RWPE2 (cell line): Measurements from ENCODE around the gene TCFL5.
A peak's percentile ranks its signal among the peaks of the same experiment; 100 is the strongest.

Source experiments
- ATAC-seq: fragments of 200-7000 bp; cut with Tn5 transposase; 3 replicates; pipeline ENCODE4 v1.9.1; 2021; ENCODE audit warnings: low read depth
- DNase-seq: peaks from one replicate; pipeline ENCODE4 v3.0.0-alpha.2; 2020; ENCODE audit warnings: low spot score
- H3K27ac ChIP-seq: fragments of 450-650 bp; 2 replicates; pipeline ENCODE4 v1.5.1; 2017; ENCODE audit warnings: mild to moderate bottlenecking; ENCODE audit not compliant: poor library complexity, severe bottlenecking
- H3K27me3 ChIP-seq: fragments of 250-450 bp; sonication (Bioruptor Pico); 2 replicates; pipeline ENCODE4 v1.5.1; 2021; ENCODE audit warnings: mild to moderate bottlenecking, moderate library complexity; ENCODE audit not compliant: insufficient read depth, poor library complexity, severe bottlenecking
- H3K36me3 ChIP-seq: fragments of 250-450 bp; sonication (Bioruptor Pico); 2 replicates; pipeline ENCODE4 v1.5.1; 2020; ENCODE audit warnings: low read depth, mild to moderate bottlenecking, moderate library complexity
- H3K4me1 ChIP-seq: fragments of 250-450 bp; sonication (Bioruptor Pico); 2 replicates; pipeline ENCODE4 v1.5.1; 2021; ENCODE audit warnings: mild to moderate bottlenecking, moderate library complexity; ENCODE audit not compliant: insufficient read depth, poor library complexity, severe bottlenecking
- H3K4me3 ChIP-seq: fragments of 250-450 bp; sonication (Bioruptor Pico); 2 replicates; pipeline ENCODE4 v1.5.1; 2021; ENCODE audit warnings: mild to moderate bottlenecking, moderate library complexity; ENCODE audit not compliant: severe bottlenecking
- H3K9me3 ChIP-seq: fragments of 250-450 bp; sonication (Bioruptor Pico); 2 replicates; pipeline ENCODE4 v1.5.1; 2021; ENCODE audit warnings: mild to moderate bottlenecking, moderate library complexity; ENCODE audit not compliant: severe bottlenecking
- TF ChIP-seq, protein P1 (sequence below): fragments of 450-650 bp; IDR thresholded peaks from one replicate; pipeline ENCODE4 v1.5.1; 2017; ENCODE audit warnings: mild to moderate bottlenecking, moderate library complexity; ENCODE audit not compliant: poor library complexity, severe bottlenecking

TCFL5 gene

DNA sequence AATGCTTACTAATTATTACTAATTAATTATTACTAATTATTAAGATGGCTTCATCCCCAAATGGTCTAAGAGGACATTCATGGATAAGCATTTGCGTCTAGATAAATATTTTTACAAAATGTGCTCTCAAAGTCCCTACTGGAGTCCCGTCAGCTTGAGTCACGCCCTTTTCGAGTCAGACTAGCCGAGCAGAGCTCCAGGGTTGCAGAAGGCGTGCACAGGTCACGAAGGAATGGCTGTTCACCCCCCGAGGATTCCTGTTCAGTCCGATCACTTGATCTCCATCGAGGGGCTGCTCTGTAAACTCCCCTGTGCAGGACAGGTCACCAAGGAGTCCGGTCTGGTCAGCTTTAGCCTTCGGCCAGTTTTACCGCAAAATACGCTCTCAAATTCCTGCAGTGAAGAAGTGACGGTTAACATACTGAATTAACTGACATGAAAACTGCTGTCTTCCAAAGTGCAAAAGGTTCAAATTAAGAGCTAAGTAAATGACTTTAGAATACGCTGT is 19.9 kb downstream of the TCFL5 start:
- Histone ChIP-seq H3K27ac (no peak overlapping the region), H3K9me3 (no peaks in the 10 kb centered on the region), H3K4me1 (peaks cover 5% of the 10 kb centered on the region), H3K27me3 (no peaks in the 10 kb centered on the region), H3K4me3 (no peak overlapping the region), H3K36me3 (peaks cover 15% of the 10 kb centered on the region)
- no peak for ATAC-seq
- TF ChIP-seq, protein P1, sequence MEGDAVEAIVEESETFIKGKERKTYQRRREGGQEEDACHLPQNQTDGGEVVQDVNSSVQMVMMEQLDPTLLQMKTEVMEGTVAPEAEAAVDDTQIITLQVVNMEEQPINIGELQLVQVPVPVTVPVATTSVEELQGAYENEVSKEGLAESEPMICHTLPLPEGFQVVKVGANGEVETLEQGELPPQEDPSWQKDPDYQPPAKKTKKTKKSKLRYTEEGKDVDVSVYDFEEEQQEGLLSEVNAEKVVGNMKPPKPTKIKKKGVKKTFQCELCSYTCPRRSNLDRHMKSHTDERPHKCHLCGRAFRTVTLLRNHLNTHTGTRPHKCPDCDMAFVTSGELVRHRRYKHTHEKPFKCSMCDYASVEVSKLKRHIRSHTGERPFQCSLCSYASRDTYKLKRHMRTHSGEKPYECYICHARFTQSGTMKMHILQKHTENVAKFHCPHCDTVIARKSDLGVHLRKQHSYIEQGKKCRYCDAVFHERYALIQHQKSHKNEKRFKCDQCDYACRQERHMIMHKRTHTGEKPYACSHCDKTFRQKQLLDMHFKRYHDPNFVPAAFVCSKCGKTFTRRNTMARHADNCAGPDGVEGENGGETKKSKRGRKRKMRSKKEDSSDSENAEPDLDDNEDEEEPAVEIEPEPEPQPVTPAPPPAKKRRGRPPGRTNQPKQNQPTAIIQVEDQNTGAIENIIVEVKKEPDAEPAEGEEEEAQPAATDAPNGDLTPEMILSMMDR = no peak
- no peak for DNase-seq

- Histone ChIP-seq H3K9me3 (no peaks in the 10 kb centered on the region), H3K27me3 (no peaks in the 10 kb centered on the region), H3K36me3 (peaks cover 8% of the 10 kb centered on the region), H3K4me1 (peaks cover 5% of the 10 kb centered on the region), H3K27ac (no peak overlapping the region), H3K4me3 (no peak overlapping the region)
- TF ChIP-seq, protein P1 = no peak
- ATAC-seq = no peak
- DNase-seq = peak; percentile 85
Observed at GRCh38 chr20:62840244-62841197, 21.1 kb downstream of the TCFL5 start.

DNA sequence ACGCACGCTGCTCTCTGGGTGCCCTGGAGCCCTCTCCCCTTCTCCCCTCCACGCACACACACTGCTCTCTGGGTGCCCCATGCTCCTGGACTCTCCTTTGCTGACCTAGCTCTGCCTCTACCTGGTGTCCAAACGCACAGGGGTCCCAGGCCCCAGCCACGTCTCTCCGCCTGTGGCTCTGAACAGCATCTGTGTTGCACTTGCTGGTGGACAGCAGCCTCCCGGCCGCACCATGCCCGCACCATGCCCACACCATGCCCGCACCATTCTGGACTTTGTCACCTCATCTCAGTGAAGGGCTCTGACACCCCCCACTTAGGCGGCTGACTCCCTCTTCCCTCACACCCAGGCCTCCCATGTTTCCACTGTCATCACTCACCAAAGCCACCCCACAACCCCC is 21.8 kb downstream of the TCFL5 start:
- H3K9me3 ChIP-seq = no peaks in the 10 kb centered on the region
- H3K36me3 ChIP-seq = peaks cover 1% of the 10 kb centered on the region; the same call in 1 of the 2 replicates
- no peak overlapping the region for H3K4me3 ChIP-seq
- H3K4me1 ChIP-seq = peaks cover 5% of the 10 kb centered on the region
- no peak for ATAC-seq
- TF ChIP-seq, protein P1 = no peak
- no peak overlapping the region for H3K27ac ChIP-seq
- H3K27me3 ChIP-seq = no peaks in the 10 kb centered on the region
- no peak for DNase-seq

DNA sequence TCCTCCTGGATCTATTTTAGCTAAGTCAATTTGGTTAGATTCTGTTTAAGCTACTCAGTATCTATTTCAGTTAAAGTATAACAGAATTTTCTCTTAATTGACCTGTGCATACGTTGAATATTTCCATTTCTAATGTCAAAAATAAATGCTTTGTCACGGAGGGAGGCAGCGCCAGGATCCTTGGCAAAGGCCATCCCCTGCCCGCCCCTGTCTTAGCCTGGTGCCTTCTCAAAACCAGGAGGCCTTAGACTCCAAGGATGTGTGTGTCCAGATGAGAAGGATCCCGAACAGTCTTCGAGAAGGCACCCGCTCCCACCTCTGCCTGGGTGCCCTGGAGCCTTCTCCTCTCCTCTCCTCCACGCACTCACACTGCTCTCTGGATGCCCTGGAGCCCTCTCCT is 22.4 kb downstream of the TCFL5 start:
- Histone ChIP-seq H3K27me3 (no peaks in the 10 kb centered on the region), H3K36me3 (no peaks in the 10 kb centered on the region), H3K4me1 (peaks cover 5% of the 10 kb centered on the region), H3K9me3 (no peaks in the 10 kb centered on the region), H3K4me3 (no peak overlapping the region), H3K27ac (no peak overlapping the region)
- DNase-seq (no peak), ATAC-seq (0 out of 3 replicates have a peak, but pooled peaks have one; percentile 5)
- TF ChIP-seq, protein P1 = no peak
